ENCODE data around the gene ATP7A.
A peak's percentile ranks its signal among the peaks of the same experiment; 100 is the strongest.

Gene ATP7A

DNA sequence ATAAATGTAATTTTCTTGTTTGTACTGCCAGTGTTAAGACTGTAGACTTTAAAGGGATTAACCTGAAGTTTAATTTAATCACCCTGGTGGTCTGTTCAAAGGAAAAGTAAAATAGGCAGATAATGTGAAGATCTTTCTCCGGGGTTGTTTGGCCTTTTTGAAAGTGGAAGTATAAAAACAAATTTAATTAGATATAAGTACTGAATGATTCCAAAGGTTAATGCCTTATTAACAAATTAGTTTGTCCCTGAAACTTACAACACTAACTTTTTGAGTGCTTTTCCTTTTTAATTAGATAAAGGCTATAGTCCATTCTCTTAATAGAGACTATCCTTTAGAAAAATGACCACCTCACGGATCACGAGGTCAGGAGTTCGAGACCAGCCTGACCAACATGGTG lies 69.4 kb downstream of the ATP7A start:
- no peak for DNase-seq
- Histone ChIP-seq H3K36me3 (ENCODE audit: control insufficient read depth in 1 of 2, insufficient read depth in 2 of 2, low read length in 2 of 2) (no peaks in the 10 kb centered on the region), H3K27ac (ENCODE audit: low read depth, low read length) (no peak overlapping the region), H3K4me1 (ENCODE audit: control insufficient read depth in 1 of 2, insufficient read depth in 2 of 2, low read length in 2 of 2) (no peaks in the 10 kb centered on the region), H3K9ac (ENCODE audit: low read length) (no peak overlapping the region), H3K79me1 (ENCODE audit: low read length) (no peaks in the 10 kb centered on the region), H3K14ac (ENCODE audit: low read length) (no peak overlapping the region), H3K4ac (ENCODE audit: low read depth, low read length) (no peak overlapping the region), H2AFZ (ENCODE audit: insufficient read depth, low read length, poor library complexity) (no peak overlapping the region), H3K79me2 (ENCODE audit: control insufficient read depth, insufficient read depth, low read length, poor library complexity) (no peaks in the 10 kb centered on the region), H2BK5ac (ENCODE audit: low read depth, low read length, poor library complexity) (no peak overlapping the region), H2BK120ac (ENCODE audit: insufficient read depth, low read length, poor library complexity) (no peak overlapping the region), H2AK5ac (ENCODE audit: low read length) (no peak overlapping the region), H3K9me3 (ENCODE audit: insufficient read depth, low read depth, low read length) (no peaks in the 10 kb centered on the region), H3K18ac (ENCODE audit: low read length) (no peak overlapping the region), H4K8ac (ENCODE audit: low read depth, low read length) (no peak overlapping the region), H3K4me3 (ENCODE audit: low read depth, low read length) (no peak overlapping the region), H3K27me3 (ENCODE audit: insufficient read depth, low read length) (no peaks in the 10 kb centered on the region), H3K4me2 (ENCODE audit: low read length) (no peak overlapping the region), H2BK12ac (ENCODE audit: low read length) (no peak overlapping the region), H4K91ac (ENCODE audit: low read depth, low read length) (no peak overlapping the region), H4K12ac (ENCODE audit: low read depth, low read length) (no peak overlapping the region), H3K23ac (ENCODE audit: low read length) (no peak overlapping the region)
- WGBS (ENCODE audit: extremely low coverage, insufficient coverage, insufficient read length) = no CpG with 5 or more reads among the region's 4 CpGs

DNA sequence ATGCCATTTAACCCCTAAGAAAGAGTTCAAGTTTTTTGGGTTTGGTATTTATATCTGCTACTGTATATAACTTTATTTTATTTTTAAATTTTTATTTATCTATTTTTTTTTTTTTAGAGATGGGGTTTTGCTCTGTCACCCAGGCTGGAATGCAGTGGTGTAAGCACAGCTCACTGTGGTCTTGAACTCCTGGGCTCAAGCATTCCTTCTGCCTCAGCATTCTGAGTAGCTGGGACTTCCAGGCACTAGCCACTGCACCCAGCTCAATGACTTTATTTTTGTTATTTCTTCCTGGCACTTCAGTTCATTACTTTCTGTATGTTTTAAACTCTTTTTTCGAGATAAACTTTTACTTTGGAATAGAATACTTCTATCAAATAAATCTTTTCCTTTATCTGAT lies 101.4 kb downstream of the ATP7A start:
- H3K4me3 ChIP-seq (ENCODE audit: low read depth, low read length) = no peak overlapping the region
- H4K91ac ChIP-seq (ENCODE audit: low read depth, low read length) = no peak overlapping the region
- no peak overlapping the region for H3K14ac ChIP-seq (ENCODE audit: low read length)
- H4K8ac ChIP-seq (ENCODE audit: low read depth, low read length) = no peak overlapping the region
- DNase-seq = no peak
- H3K27me3 ChIP-seq (ENCODE audit: insufficient read depth, low read length) = no peaks in the 10 kb centered on the region
- H3K79me1 ChIP-seq (ENCODE audit: low read length) = no peaks in the 10 kb centered on the region
- no peak overlapping the region for H4K12ac ChIP-seq (ENCODE audit: low read depth, low read length)
- H2BK5ac ChIP-seq (ENCODE audit: low read depth, low read length, poor library complexity) = no peak overlapping the region
- no CpG with 5 or more reads among the region's 1 CpG for WGBS (ENCODE audit: extremely low coverage, insufficient coverage, insufficient read length)
- no peak overlapping the region for H2BK12ac ChIP-seq (ENCODE audit: low read length)
- no peaks in the 10 kb centered on the region for H3K79me2 ChIP-seq (ENCODE audit: control insufficient read depth, insufficient read depth, low read length, poor library complexity)
- H3K4me1 ChIP-seq (ENCODE audit: control insufficient read depth in 1 of 2, insufficient read depth in 2 of 2, low read length in 2 of 2) = no peaks in the 10 kb centered on the region
- no peak overlapping the region for H3K18ac ChIP-seq (ENCODE audit: low read length)
- no peaks in the 10 kb centered on the region for H3K36me3 ChIP-seq (ENCODE audit: control insufficient read depth in 1 of 2, insufficient read depth in 2 of 2, low read length in 2 of 2)
- no peak overlapping the region for H3K4ac ChIP-seq (ENCODE audit: low read depth, low read length)
- H2BK120ac ChIP-seq (ENCODE audit: insufficient read depth, low read length, poor library complexity) = no peak overlapping the region
- no peak overlapping the region for H3K9ac ChIP-seq (ENCODE audit: low read length)
- no peak overlapping the region for H3K4me2 ChIP-seq (ENCODE audit: low read length)
- no peak overlapping the region for H2AK5ac ChIP-seq (ENCODE audit: low read length)
- H3K23ac ChIP-seq (ENCODE audit: low read length) = no peak overlapping the region
- H3K9me3 ChIP-seq (ENCODE audit: insufficient read depth, low read depth, low read length) = no peaks in the 10 kb centered on the region
- H3K27ac ChIP-seq (ENCODE audit: low read depth, low read length) = no peak overlapping the region
- H2AFZ ChIP-seq (ENCODE audit: insufficient read depth, low read length, poor library complexity) = no peak overlapping the region

DNA sequence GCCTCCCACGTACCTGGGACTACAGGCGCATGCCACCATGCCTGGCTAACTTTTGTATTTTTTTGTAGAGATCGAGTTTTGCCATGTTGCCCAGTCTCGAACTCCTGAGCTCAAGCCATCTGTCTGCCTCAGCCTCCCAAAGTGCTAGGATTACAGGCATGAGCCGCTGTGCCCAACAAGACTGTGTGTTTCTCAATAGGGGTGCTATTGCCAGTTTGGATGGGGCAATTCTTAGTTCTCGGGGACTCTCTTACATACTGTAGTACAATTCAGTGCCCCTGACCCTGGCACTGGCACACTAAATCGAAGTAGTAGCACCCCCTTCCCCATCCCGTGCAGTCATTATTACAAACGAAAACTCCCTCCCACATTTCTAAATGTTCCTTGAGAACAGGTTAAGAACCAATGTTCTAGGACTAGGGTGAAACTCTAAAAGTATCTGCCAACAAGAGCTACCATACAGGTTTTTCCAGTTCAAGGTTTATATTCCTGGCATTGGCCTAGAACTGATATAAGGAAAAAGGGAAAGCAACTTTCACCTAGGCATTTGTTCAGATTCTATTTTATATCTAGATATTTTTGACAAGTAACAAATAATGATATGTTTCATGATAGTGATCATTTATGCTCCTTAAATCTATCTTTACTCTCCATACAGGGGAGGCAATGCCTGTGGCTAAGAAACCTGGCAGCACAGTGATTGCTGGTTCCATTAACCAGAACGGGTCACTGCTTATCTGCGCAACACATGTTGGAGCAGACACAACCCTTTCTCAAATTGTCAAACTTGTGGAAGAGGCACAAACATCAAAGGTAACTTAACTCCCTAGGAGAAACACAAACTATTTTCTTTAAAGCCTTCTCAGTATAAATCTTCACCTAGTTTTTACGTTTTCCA lies 109.3 kb downstream of the ATP7A start:
- WGBS (ENCODE audit: extremely low coverage, insufficient coverage, insufficient read length) = no CpG with 5 or more reads among the region's 12 CpGs
- Histone ChIP-seq H3K9me3 (ENCODE audit: insufficient read depth, low read depth, low read length) (no peaks in the 10 kb centered on the region), H2AFZ (ENCODE audit: insufficient read depth, low read length, poor library complexity) (no peak overlapping the region), H3K14ac (ENCODE audit: low read length) (no peak overlapping the region), H3K4me1 (ENCODE audit: control insufficient read depth in 1 of 2, insufficient read depth in 2 of 2, low read length in 2 of 2) (peaks cover 0 to 3% of the 10 kb centered on the region in 2 experiments), H2BK5ac (ENCODE audit: low read depth, low read length, poor library complexity) (no peak overlapping the region), H3K79me2 (ENCODE audit: control insufficient read depth, insufficient read depth, low read length, poor library complexity) (no peaks in the 10 kb centered on the region), H4K12ac (ENCODE audit: low read depth, low read length) (no peak overlapping the region), H3K27ac (ENCODE audit: low read depth, low read length) (no peak overlapping the region), H2AK5ac (ENCODE audit: low read length) (no peak overlapping the region), H3K9ac (ENCODE audit: low read length) (no peak overlapping the region), H2BK12ac (ENCODE audit: low read length) (no peak overlapping the region), H3K79me1 (ENCODE audit: low read length) (no peaks in the 10 kb centered on the region), H3K4ac (ENCODE audit: low read depth, low read length) (no peak overlapping the region), H3K18ac (ENCODE audit: low read length) (no peak overlapping the region), H3K36me3 (ENCODE audit: control insufficient read depth in 1 of 2, insufficient read depth in 2 of 2, low read length in 2 of 2) (no peaks in the 10 kb centered on the region), H3K4me2 (ENCODE audit: low read length) (no peak overlapping the region), H3K4me3 (ENCODE audit: low read depth, low read length) (no peak overlapping the region), H4K91ac (ENCODE audit: low read depth, low read length) (no peak overlapping the region), H3K27me3 (ENCODE audit: insufficient read depth, low read length) (no peaks in the 10 kb centered on the region), H2BK120ac (ENCODE audit: insufficient read depth, low read length, poor library complexity) (no peak overlapping the region), H4K8ac (ENCODE audit: low read depth, low read length) (no peak overlapping the region), H3K23ac (ENCODE audit: low read length) (no peak overlapping the region)
- peak in 1 of 2 donors; percentile 61 for DNase-seq

DNA sequence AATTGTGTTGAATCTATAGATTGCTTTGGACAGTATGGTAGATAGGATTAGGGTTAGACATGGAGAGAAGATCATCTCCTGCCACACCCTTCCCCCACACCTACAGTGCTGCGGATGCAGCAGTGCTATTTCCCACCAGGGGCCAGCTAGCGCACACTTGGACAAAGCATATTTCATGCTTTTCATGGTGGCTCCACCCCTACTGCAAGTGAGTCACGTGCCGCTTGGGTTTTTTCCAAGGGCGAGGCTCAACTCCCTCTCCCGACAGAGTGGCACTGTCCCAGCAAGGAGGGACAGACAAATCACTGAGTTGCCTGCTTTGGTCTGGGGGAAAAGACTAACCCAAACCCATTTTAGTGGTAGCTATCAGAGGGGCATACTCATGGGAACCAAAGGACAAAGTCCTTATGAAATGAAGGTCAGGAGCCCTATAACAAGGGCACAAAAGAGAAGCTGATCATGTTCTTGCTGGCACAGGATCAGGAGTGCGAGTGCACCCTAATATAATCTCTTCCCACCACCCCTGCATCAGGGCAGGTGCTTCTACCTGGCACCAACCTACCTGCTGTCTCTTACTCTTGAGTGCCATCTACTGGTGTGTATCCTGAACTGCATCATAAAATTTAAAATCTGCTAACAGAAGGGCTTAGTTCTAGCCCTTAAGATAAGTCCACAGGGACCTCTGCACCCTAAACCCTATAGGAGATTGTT lies 114.0 kb downstream of the ATP7A start:
- Histone ChIP-seq H3K4me1 (ENCODE audit: control insufficient read depth in 1 of 2, insufficient read depth in 2 of 2, low read length in 2 of 2) (peaks cover 0 to 3% of the 10 kb centered on the region in 2 experiments), H3K36me3 (ENCODE audit: control insufficient read depth in 1 of 2, insufficient read depth in 2 of 2, low read length in 2 of 2) (no peaks in the 10 kb centered on the region), H2AK5ac (ENCODE audit: low read length) (no peak overlapping the region), H3K4ac (ENCODE audit: low read depth, low read length) (no peak overlapping the region), H3K4me3 (ENCODE audit: low read depth, low read length) (no peak overlapping the region), H3K18ac (ENCODE audit: low read length) (no peak overlapping the region), H2BK12ac (ENCODE audit: low read length) (no peak overlapping the region), H4K91ac (ENCODE audit: low read depth, low read length) (no peak overlapping the region), H2BK120ac (ENCODE audit: insufficient read depth, low read length, poor library complexity) (no peak overlapping the region), H2AFZ (ENCODE audit: insufficient read depth, low read length, poor library complexity) (no peak overlapping the region), H3K79me1 (ENCODE audit: low read length) (no peaks in the 10 kb centered on the region), H3K79me2 (ENCODE audit: control insufficient read depth, insufficient read depth, low read length, poor library complexity) (no peaks in the 10 kb centered on the region), H4K8ac (ENCODE audit: low read depth, low read length) (no peak overlapping the region), H3K4me2 (ENCODE audit: low read length) (no peak overlapping the region), H3K23ac (ENCODE audit: low read length) (no peak overlapping the region), H3K27ac (ENCODE audit: low read depth, low read length) (no peak overlapping the region), H3K27me3 (ENCODE audit: insufficient read depth, low read length) (no peaks in the 10 kb centered on the region), H3K9ac (ENCODE audit: low read length) (no peak overlapping the region), H3K14ac (ENCODE audit: low read length) (no peak overlapping the region), H3K9me3 (ENCODE audit: insufficient read depth, low read depth, low read length) (no peaks in the 10 kb centered on the region), H2BK5ac (ENCODE audit: low read depth, low read length, poor library complexity) (no peak overlapping the region), H4K12ac (ENCODE audit: low read depth, low read length) (no peak overlapping the region)
- WGBS (ENCODE audit: extremely low coverage, insufficient coverage, insufficient read length) = no CpG with 5 or more reads among the region's 7 CpGs
- peak; percentile 1 to 50 for DNase-seq
